ENCODE results near the gene C1orf210. TPM values are rescaled to one million over a fixed set of nuclear protein-coding genes. Genes with fewer than 3 reads are reported as not detected.
A peak's percentile ranks its signal among the peaks of the same experiment; 100 is the strongest.

C1orf210 gene
- total and polyA plus RNA-seq, 9 of the 15 experiments (the other 6 are each of a cell fraction or from before 2014, with no cell fraction given): 0.21 TPM; not detected in 8

DNA sequence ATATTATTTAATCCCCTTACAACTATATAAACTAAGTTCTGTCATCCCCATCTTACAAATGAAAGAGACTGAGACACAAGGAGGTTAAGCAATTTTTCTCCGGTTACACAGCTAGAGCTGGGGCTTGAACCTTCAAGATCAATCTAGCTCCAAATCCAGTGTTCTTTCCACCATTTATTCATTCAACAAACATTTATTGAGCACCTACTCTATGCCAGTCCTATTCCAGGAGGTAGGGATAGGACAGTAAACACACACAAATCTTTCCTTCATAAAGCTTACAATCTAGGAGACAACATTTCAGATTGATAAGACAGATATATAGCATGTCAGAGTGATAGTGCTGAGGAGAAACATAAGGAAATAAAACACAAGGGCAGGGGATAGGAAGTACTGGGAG, 18.5 kb downstream of the C1orf210 start:
- H4K20me1 ChIP-seq (replicated peaks; ENCODE audit: control insufficient read depth, insufficient read depth, low read length): no peaks in the 10 kb centered on the region
- ChIA-PET POLR2A (no interaction called here), CTCF (ENCODE audit: low intra/inter-chr PET ratio) (no interaction called here)
- DNase-seq (ENCODE audit: extremely low read depth in 1 of 4, low spot score in 3 of 4): no peak
- intact Hi-C loops (cut with micrococcal nuclease): no loop called here
- no peak overlapping the region for H3K9ac ChIP-seq (ENCODE audit: insufficient read depth in 1 of 2, low read depth in 2 of 2, low read length in 2 of 2)
- H3K9me3 ChIP-seq (replicated peaks; ENCODE audit: control insufficient read depth, insufficient read depth, low read depth, low read length): no peaks in the 10 kb centered on the region
- H3K9me1 ChIP-seq (ENCODE audit: control insufficient read depth, insufficient read depth, low read length): no peaks in the 10 kb centered on the region
- peaks cover 29 to 40% of the 10 kb centered on the region in 2 experiments for H3K27me3 ChIP-seq (ENCODE audit: control insufficient read depth in 2 of 2, insufficient read depth in 2 of 2, low read length in 2 of 2)
- H3K4me2 ChIP-seq (ENCODE audit: insufficient read depth, low read length): no peak overlapping the region
- no peaks in the 10 kb centered on the region for H3K36me3 ChIP-seq (ENCODE audit: control insufficient read depth, insufficient read depth, low read length)
- H3K4me1 ChIP-seq (replicated peaks in 1 of 2; ENCODE audit: control insufficient read depth in 2 of 2, insufficient read depth in 2 of 2, low read length in 2 of 2): peaks cover 8 to 9% of the 10 kb centered on the region in 2 experiments; a peak in 3 of 5 replicates
- no TSS peak for BruUV-seq (replicated peaks)
- ATAC-seq: no peak
- no peak overlapping the region for H3K4me3 ChIP-seq
- no peak overlapping the region for H3K27ac ChIP-seq (ENCODE audit: extremely low read depth, low read depth, low read length)
- H2AFZ ChIP-seq (ENCODE audit: low read depth, low read length): no peak overlapping the region
- FAIRE-seq: no peak
- no peaks in the 10 kb centered on the region for H3K79me2 ChIP-seq (ENCODE audit: control insufficient read depth, insufficient read depth, low read length)
- in situ Hi-C loops (cut with MboI): no loop called here
- WGBS (ENCODE audit: insufficient coverage, low coverage, missing lambda C conversion rate): 4% methylated on average over 1 of the region's 1 CpG
- TF ChIP-seq BCOR (IDR thresholded peaks at IDR 0.05): 0 out of 2 replicates have a peak, but pooled peaks have one; percentile 9
- peak; percentile 17 for TF ChIP-seq RBM25 (IDR thresholded peaks at IDR 0.05; ENCODE audit: low read depth, low read length, severe bottlenecking)
- TF ChIP-seq ZNF3 (CRISPR knock-in tag; IDR thresholded peaks at IDR 0.05): 0 out of 2 replicates have a peak, but pooled peaks have one; percentile 58
- no peak for TF ChIP-seq PYGO2 (tag; IDR thresholded peaks at IDR 0.05)
- TF ChIP-seq NR2C2 (CRISPR knock-in tag; IDR thresholded peaks at IDR 0.05): no peak
- no peak for TF ChIP-seq NR2C2 (tag; IDR thresholded peaks at IDR 0.05)

DNA sequence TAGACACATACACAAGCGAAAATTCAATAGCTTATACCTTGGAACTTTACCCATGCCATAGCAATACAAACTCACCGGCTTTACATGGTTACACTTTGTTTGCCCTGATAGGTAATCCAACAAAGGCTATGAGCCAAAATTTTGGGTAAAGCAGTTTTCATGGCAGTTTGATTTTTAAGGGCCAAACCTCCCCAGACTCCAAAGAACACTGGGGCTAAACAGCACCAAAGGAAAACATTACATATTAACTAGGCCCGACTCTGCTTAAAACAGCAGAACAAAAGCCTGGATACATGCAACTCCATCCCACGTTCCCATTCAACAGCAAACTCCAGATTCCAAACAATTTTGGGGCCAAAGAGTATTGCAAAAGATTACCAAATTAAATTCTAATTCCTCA, 19.9 kb downstream of the C1orf210 start:
- FAIRE-seq: no peak
- H2AFZ ChIP-seq (ENCODE audit: low read depth, low read length): no peak overlapping the region
- H3K79me2 ChIP-seq (ENCODE audit: control insufficient read depth, insufficient read depth, low read length): no peaks in the 10 kb centered on the region
- POLR2A ChIA-PET: interaction anchor here (0.7 kb wide), 1 partner anchor 24 kb away, joined by 3 read pairs; no protein-coding TSS in a partner anchor
- 2% methylated on average over 4 of the region's 4 CpGs for WGBS (ENCODE audit: insufficient coverage, low coverage, missing lambda C conversion rate)
- H3K27ac ChIP-seq (ENCODE audit: extremely low read depth, low read depth, low read length): no peak overlapping the region
- H3K9ac ChIP-seq (ENCODE audit: insufficient read depth in 1 of 2, low read depth in 2 of 2, low read length in 2 of 2): no peak overlapping the region
- intact Hi-C loops (cut with micrococcal nuclease): no loop called here
- no peaks in the 10 kb centered on the region for H3K9me3 ChIP-seq (replicated peaks; ENCODE audit: control insufficient read depth, insufficient read depth, low read depth, low read length)
- H3K4me1 ChIP-seq (replicated peaks in 1 of 2; ENCODE audit: control insufficient read depth in 2 of 2, insufficient read depth in 2 of 2, low read length in 2 of 2): peaks cover 3 to 5% of the 10 kb centered on the region in 2 experiments; a peak in 2 of 5 replicates
- H3K4me3 ChIP-seq: no peak overlapping the region
- H4K20me1 ChIP-seq (replicated peaks; ENCODE audit: control insufficient read depth, insufficient read depth, low read length): no peaks in the 10 kb centered on the region
- H3K4me2 ChIP-seq (ENCODE audit: insufficient read depth, low read length): no peak overlapping the region
- CTCF ChIA-PET (ENCODE audit: low intra/inter-chr PET ratio): no interaction called here
- H3K36me3 ChIP-seq (ENCODE audit: control insufficient read depth, insufficient read depth, low read length): no peaks in the 10 kb centered on the region
- no TSS peak for BruUV-seq (replicated peaks)
- TF ChIP-seq TSC22D4 (tag; IDR thresholded peaks at IDR 0.05): no peak
- no peak for TF ChIP-seq CBFA2T2 (conservative IDR thresholded peaks at IDR 0.05)
- no peak for TF ChIP-seq NRF1 (conservative IDR thresholded peaks at IDR 0.05 in 1 of 2, IDR thresholded peaks at IDR 0.05 in 1 of 2)
- no peak for TF ChIP-seq KLF10 (CRISPR knock-in tag; IDR thresholded peaks at IDR 0.05)
- no peak for TF ChIP-seq LEF1 (IDR thresholded peaks at IDR 0.05)
- TF ChIP-seq ZNF507 (tag; conservative IDR thresholded peaks at IDR 0.05): no peak
- TF ChIP-seq ZNF197 (CRISPR knock-in tag; IDR thresholded peaks at IDR 0.05; ENCODE audit: low read depth): no peak
- TF ChIP-seq EZH2 (IDR thresholded peaks at IDR 0.05; ENCODE audit: borderline replicate concordance, low read depth, low read length): 0 out of 2 replicates have a peak, but pooled peaks have one; percentile 47
- ATAC-seq: no peak
- in situ Hi-C loops (cut with MboI): no loop called here
- peaks cover 27 to 40% of the 10 kb centered on the region in 2 experiments for H3K27me3 ChIP-seq (ENCODE audit: control insufficient read depth in 2 of 2, insufficient read depth in 2 of 2, low read length in 2 of 2)
- no peaks in the 10 kb centered on the region for H3K9me1 ChIP-seq (ENCODE audit: control insufficient read depth, insufficient read depth, low read length)
- no peak for DNase-seq (ENCODE audit: extremely low read depth in 1 of 4, low spot score in 3 of 4)
